GM12873 (cell line): Measurements from ENCODE around the gene FCAMR.

Experiments used
- TF ChIP-seq, protein P1 (sequence below): IDR thresholded peaks from 2 replicates; pipeline ENCODE4 v1.5.1; 2012; ENCODE audit warnings: low read depth, mild to moderate bottlenecking, moderate library complexity, low read length, control low read depth; ENCODE audit not compliant: insufficient read depth; ENCODE audit errors: missing control alignments

FCAMR gene, protein sequence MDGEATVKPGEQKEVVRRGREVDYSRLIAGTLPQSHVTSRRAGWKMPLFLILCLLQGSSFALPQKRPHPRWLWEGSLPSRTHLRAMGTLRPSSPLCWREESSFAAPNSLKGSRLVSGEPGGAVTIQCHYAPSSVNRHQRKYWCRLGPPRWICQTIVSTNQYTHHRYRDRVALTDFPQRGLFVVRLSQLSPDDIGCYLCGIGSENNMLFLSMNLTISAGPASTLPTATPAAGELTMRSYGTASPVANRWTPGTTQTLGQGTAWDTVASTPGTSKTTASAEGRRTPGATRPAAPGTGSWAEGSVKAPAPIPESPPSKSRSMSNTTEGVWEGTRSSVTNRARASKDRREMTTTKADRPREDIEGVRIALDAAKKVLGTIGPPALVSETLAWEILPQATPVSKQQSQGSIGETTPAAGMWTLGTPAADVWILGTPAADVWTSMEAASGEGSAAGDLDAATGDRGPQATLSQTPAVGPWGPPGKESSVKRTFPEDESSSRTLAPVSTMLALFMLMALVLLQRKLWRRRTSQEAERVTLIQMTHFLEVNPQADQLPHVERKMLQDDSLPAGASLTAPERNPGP

DNA sequence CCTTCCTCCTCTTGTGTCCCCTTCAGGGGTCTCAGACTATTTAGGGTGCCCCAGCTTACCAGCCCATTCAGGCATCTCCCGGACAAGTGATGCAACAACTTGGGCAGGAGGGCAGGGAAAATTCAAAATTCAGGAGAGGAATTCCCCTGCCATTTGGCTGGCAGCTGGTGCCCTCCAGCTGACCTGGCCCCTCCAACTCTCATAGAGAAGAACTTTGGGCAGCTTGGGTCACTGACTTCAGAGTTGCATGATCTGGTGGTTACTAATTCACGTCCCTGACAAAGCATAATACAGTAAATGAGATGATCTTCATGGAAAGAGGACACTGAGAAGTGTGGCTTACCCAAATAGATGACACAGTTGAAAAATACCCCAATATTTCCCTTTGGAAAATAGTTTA, at the start of gene FCAMR:
FCAMR (minus strand) TSS at position 15 of the 400 bp plus-strand sequence. CDS start 335 bp downstream, outside the sequence.
- TF ChIP-seq, protein P1, sequence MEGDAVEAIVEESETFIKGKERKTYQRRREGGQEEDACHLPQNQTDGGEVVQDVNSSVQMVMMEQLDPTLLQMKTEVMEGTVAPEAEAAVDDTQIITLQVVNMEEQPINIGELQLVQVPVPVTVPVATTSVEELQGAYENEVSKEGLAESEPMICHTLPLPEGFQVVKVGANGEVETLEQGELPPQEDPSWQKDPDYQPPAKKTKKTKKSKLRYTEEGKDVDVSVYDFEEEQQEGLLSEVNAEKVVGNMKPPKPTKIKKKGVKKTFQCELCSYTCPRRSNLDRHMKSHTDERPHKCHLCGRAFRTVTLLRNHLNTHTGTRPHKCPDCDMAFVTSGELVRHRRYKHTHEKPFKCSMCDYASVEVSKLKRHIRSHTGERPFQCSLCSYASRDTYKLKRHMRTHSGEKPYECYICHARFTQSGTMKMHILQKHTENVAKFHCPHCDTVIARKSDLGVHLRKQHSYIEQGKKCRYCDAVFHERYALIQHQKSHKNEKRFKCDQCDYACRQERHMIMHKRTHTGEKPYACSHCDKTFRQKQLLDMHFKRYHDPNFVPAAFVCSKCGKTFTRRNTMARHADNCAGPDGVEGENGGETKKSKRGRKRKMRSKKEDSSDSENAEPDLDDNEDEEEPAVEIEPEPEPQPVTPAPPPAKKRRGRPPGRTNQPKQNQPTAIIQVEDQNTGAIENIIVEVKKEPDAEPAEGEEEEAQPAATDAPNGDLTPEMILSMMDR, result no peak

DNA sequence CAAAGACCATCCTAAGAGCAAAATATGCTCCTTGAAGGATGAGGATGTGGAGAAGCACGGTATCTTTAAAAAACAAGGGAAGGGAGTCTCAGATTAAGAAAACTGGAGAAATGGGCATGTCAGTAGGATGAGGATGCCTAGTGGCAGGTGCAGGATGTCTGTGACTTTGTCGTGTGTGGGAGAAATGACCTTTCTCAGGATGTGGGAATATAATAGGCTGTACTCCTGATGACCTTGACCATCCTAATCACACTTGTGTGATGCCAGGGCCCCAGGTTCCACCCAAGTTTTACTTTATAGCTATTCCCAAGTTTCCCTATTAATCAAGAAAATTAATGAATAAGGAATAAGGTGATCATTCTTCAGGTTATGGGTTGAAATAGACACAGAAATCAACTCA, 49.4 kb upstream of the FCAMR start:
- TF ChIP-seq, protein P1, result no peak

DNA sequence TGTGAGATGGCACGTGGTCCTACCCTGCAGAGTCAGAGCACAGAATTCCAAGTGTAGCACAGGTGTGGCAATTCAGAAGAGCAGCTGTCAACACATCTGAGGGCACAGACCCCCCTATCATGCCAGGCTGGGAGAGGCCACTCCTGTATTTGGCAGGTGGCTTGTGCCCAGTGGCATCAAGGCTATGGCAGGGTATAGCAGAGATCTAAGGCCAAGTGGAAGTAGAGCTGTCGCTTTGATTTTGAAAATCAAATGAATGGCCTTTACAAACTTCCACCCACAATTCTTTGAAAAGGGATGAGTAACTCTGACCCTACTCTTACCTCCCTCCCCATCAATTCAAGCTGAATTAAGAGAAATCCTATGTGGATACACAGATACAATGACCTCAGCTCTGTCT, 48.9 kb upstream of the FCAMR start:
- TF ChIP-seq, protein P1, result no peak

DNA sequence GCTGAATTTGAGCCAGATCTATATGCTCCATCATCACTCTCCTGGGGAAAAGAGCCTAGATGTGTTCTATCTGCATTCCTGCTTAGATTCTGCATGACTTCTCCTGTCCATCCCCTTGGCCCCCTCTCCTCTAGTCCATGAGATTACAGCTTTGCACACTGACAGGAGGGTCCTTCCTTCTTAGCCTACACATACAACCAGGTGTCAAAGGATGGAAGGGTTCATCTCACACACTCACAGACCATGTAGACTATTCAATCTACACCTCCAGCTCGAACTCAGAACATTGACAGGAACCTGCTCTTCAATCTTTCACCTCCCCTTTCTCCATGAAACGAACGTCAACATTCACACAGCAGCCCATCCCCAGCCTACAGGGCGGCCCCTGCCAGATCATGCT, 48.4 kb upstream of the FCAMR start:
- TF ChIP-seq, protein P1, result no peak

DNA sequence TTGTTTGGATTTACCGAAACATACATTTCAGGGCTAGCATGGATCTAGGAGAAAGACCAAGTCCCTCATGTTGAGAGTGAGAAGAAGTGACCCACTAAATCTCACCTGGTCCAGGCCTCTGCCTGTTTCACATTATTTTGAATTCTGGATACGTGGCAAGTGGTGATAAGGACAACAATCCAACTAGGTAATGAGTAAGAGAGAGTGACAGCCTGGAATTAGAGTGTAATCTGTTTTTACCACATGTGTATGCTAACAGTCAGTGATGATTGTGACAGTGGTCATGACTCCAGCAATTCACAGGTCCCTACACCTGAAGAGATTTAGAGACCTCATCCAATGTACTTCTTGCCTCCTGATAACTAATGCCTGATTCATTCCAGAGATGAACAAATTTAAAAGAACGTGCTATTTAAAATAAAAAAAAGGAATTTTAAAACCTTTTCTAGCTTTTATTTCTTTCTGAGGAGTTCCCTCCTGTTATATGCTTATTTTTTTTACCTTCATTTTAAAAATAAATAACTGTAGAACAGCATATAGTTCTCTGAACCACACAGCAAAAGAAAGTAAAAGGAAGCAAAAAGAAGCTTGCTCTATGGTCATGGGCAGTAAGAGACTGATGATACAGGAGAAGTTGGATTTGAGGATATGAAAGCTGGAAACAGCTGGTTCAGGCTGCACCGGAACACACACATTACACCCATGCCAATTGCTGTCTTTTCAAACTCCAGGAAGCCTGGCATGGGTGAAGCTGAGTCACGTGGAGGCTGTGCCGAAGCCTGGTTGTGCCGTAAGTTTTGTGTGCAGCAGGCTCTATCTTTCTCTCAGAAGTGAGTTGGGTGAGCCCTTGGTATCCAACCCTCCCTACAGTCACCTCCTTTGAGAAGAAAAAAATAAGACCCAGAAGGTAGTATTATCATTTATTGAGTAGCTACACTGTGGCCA, 47.6 kb upstream of the FCAMR start:
- TF ChIP-seq, protein P1, result no peak

DNA sequence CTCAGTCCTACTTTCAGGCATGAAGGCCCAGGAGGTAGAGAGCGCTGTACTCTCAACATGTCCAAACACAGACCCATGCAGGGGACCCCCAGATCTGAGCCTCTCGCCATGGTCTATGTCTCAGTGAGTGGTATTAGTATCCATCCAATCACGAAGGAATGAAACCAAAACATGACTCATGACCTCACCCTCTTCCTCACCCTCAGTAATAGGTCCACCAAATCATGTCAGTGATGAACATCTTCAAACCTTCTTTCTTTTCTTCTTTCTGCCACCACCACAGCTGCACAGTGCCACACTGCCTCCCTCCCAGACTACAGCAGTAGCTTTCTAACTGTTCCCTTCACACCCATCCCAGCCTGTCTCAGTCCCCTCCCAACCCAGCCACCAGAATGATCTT, 45.5 kb upstream of the FCAMR start:
- TF ChIP-seq, protein P1, result no peak

DNA sequence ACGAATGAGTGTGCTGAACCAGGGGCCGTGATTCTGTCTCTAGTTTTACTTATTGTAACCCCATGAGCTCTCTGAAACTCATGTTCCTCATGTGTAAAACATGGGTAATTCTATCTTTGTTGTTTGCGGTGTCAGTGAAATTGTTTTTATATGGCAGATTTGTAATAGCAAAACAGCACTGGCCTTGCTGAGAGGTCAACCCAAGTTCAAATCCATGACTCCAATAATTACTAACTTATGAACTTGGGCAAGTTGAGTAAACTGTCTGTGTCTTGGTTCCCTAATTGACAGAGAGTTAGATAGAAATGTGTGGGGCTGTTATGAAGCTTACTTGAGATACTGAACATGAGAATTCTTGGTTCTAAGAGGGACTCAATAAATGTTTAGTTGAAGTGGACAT, 44.5 kb upstream of the FCAMR start:
- TF ChIP-seq, protein P1, result no peak
